ENCODE measurements around the gene PHPT1.
"Not testable (repeated sequence)": the region's sequence is repeated elsewhere in the genome, so short reads cannot be mapped to it uniquely, and the experiment has no call there.

Gene PHPT1

GRCh38 chr9:136837856-136838277 lies 11.3 kb upstream of the PHPT1 start:
- not testable (repeated sequence) for FAIRE-seq

- FAIRE-seq = no peak
Measured at GRCh38 chr9:136838314-136839228, 10.6 kb upstream of the PHPT1 start.

DNA sequence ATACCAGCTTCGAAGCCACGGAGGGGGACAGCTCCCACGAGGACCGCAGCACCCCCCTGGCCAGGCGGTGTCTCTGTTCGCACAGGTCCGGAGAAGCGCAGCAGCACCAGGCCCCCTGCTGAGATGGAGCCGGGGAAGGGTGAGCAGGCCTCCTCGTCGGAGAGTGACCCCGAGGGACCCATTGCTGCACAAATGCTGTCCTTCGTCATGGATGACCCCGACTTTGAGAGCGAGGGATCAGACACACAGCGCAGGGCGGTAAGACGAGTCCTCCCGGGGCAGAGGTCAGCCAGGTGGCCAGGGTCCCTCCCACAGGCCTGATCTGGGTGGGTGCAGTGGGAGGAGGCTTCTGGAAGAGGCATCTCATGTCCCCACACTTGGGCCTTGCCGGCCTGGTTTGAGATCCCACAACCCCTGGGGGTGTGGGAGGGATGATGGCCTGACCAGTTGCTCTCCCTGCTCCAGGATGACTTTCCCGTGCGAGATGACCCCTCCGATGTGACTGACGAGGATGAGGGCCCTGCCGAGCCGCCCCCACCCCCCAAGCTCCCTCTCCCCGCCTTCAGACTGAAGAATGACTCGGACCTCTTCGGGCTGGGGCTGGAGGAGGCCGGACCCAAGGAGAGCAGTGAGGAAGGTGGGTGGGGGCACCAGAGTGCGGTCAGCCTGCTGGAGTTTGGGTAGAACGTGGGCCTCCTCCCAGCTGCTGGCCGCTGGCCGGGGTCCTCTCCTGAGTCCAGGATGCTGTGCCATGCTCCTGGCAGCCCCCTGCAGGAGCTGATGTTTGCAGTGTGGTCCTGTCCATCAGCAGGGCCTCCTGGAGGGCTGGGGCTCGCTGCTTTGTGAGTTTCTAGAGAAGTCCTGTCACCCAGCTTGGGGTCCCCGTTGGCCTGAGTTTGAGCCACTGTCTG lies 9.7 kb upstream of the PHPT1 start:
- FAIRE-seq = no peak

GRCh38 chr9:136840140-136840876 lies 8.9 kb upstream of the PHPT1 start:
- no peak for FAIRE-seq

DNA sequence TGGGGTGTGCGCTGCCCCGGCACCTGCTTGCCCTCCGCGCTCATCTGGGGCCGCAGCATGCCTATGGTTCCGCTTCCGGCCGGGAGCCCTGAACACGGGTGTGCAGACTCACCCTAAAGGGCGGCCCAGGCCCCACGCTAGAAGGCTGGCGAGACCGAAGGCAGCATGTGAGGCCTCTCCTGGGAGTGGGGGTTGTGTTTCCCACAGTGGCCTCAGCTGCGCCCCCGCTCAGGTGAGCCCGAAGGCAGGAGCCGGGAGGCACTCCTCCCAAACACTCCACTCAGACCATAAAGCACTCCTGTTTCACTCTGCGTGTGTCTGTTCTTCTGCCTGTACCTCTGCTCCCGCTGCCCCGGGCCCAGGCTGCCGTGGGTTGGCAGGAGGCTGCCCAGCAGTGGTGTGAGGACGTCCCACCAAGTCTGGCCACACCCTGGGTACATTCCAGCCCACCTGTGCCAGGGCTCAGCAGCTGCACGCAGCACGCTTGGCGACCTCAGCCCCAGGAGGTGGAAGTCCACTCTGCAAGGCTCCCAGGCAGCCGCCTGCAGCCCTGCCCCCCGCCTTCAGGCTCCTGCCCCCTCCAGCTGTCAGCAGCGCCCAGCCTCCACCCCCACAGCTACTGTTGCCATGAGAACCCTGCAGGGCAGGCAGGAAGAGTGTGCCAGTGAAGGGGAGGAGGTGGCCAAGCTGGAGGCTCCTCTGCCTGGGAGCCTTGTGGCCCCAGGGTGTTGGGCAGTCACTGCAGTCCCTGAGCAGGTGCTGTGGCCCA lies 8.1 kb upstream of the PHPT1 start:
- FAIRE-seq = no peak

DNA sequence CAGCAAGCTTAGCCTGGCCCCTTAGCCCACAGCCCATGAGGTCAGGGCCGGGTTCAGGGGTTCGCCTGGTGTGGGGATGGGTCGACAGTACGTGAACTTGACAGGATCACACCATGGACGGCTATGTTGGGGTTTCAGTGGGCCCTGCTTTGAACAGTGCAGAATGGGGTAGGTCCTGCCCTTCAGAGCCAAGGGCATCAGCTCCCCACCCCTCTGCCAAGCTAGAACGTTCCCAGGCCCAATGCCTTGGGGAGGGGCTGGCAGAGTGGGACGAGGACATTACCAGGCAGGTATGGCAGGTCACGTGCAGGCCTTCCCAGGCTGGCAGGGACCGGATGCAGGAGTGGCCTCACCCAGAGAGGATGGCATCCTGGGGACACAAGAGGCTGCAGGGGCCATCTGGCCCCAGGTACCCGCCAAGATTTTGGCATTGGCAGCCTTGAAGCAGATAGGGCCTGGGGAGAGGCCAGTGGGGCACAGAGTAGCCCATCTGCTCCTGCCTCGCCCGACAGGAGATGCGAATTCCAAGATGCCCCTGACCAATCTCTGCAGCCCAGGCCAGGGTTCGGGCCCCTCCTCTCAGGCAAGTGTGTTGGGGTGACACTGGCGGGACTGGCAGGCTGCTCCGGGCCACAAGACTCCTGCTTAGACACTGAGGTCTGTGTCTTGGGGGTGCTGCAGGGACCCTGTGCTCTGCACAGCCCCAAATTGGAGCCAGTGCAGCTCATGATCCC lies 7.4 kb upstream of the PHPT1 start:
- FAIRE-seq = not testable (repeated sequence)

DNA sequence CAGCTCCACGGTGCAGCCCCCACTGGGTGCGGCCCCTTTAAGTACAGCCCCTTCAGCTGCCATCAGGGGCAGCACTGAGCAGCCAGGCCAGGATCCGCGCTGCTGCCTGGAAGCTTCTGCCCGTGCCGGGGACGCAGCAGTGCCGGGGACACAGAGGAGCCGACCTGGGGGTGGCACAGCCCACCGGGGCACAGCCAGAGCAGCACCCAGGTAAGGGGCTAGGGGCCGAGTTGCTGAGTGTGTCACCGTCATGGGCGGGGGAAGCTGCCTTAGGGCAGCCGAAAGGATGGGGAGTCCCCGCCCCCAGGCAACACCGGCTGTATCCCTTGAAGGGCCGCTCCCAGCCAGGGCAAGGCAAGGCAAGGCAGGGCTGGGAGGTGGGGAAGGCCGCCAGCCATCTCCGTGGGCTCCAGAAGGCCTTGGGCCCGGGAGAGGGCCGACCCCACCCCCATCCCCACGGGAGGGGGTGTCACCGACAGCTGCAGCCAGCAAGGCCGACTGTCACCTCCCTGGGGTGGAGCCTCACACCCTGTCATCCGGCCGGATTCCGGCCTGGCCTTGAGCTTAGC lies 6.7 kb upstream of the PHPT1 start, which contains the start of gene AJM1:
TSS of gene AJM1 (plus strand) at position 99 of the 569 bp plus-strand sequence. CDS start 1,937 bp downstream, outside the sequence.
- not testable (repeated sequence) for FAIRE-seq

DNA sequence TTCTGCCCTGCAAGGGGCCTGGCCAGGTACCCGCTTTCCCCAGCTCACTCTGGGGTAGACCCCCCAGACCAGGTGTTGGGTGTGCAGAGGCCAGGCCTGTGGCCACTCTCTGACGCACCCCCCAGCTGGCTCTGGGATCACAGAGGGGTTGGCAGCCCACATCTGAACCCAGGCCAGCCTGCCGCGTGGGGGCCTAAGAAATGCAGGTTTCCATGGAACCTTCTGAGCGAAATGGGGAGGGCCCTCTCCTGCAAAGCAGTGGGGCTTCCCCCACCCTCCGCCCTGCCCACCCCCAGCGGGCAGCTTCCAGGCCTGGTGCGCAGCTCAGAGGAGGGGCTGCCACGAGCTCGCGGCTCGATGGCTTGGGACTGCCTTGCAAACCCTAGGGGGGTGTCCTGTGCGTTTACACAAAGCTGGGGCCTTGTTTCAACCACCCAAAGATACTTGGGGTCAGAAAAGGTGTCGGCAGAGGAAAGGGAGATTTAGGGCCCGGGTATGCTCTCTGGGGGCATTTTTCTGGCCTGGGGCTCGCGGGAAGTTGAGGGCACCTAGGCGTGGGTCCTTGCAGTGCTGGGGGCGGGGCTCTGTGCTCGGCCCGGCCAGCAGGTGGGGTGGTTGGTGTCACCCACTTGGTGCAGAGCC lies 5.9 kb upstream of the PHPT1 start:
- FAIRE-seq = not testable (repeated sequence)

DNA sequence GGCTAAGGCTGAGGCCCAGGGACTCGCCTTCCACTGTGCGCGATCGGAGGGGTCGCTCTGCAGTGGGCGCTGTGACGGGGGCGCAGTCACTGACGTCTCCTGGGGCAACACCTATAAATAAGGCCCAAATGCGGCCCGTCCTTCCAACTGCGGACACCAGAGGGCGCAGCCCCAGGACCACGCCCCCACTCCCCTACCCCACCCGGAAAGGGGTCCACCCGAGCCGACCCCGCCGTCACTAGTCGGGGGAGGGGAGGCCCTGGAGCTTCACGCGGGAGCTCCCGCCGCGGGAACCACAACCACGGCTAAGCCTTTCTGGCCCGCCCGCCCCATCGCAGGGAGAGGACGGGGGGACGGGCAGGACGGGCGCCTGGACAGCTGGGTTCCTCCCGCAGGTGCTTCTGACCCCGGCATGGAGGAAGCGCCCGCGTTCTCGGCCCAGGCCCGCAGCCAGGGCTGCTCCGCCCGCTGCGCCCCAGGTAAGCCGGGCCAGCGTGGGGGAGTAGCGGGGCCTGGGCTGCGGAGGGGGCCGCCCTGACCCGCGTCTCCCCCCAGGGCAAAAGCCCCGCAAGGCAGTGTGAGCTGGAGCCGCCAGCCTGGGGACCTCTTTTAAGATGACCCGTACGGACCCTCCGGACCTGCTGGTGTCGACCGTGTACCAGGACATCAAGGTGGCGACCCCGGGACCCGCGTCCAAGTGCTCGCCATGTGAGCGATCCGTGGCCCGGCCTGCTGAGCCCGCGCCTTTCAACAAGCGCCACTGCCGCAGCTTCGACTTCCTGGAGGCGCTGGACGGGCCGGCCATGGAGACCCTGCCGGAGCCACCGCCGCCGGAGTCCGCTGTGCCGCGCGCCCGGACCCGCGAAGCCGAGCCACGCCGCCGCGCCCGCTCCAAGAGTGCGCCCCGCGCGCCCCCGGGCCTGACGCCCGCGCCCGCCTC lies 5.1 kb upstream of the PHPT1 start:
- FAIRE-seq = not testable (repeated sequence)

- FAIRE-seq = no peak
Measured at GRCh38 chr9:136844761-136845464, 4.3 kb upstream of the PHPT1 start.

DNA sequence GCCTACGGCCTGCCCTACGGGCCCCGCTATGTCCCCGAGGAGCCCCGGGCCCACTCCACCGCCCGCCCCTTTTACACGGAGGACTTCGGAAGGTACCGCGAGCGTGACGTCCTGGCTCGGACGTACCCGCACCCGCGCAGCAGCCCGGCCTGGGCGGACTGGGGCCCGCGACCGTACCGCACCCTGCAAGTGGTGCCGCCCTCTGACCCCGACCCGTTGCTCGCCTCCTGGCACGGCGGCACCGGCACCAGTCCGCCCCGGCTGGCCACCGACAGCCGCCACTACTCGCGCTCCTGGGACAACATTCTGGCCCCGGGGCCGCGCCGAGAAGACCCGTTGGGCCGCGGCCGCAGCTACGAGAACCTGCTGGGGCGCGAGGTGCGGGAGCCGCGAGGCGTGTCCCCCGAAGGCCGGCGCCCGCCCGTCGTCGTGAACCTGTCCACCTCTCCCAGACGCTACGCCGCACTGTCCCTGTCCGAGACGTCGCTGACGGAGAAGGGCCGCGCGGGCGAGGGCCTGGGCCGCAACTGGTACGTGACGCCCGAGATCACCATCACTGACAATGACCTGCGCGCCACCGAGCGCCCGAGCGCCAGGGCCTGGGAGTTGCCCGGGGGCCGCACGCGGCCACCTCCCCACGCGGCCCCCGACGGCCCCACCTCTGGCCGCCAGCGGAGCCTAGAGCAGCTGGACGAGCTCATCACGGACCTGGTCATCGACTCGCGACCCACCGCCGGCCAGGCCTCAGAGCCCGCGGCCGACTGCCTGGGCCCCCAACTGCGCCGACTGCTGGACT lies 3.5 kb upstream of the PHPT1 start:
- FAIRE-seq = no peak

GRCh38 chr9:136846376-136847087 lies 2.7 kb upstream of the PHPT1 start:
- no peak for FAIRE-seq

GRCh38 chr9:136847088-136847825 lies 2.0 kb upstream of the PHPT1 start:
- FAIRE-seq = no peak

GRCh38 chr9:136847826-136848392 lies 1.3 kb upstream of the PHPT1 start:
- no peak for FAIRE-seq

DNA sequence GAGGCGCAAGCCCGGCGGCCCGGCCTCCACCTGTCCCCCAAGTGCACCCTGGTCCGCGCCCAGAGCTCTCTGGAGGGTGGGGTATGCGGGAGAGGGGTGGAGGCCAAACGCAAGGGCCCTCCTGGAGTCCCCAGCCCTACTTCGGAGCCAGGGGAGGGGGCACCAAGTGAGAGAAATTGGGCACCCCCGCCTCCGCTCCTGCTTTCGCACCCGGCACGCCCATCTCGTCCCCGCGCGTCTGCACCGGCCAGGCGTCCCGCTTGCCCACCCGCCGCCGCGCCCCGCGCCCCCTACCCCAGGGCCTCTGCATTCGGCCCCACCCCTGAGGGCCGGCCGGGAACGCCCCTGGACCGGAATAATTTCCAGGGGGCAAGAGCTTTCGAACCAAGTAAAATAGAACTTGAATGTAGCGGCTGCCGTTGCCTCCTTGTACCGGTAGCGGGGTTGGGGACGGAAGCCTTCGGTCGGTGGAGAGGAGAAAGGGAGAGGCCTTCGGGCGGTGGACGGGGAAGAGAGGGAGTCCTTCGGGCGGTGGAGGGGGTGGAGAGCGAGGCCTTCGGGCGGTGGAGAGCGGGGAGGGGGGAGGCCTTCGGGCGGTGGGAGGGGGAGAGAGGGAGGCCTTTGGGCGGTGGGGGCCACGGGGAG lies 694 bp upstream of the PHPT1 start:
- no peak for FAIRE-seq
